Heart left ventricle (tissue), 16 donors: Measurements from ENCODE around the gene HCAR1. TPM values are rescaled to one million over a fixed set of nuclear protein-coding genes. Genes with fewer than 3 reads are reported as not detected.

Experiments
- ATAC-seq, 4 donors: fragments of 200-7000 bp; cut with Tn5 transposase; one replicate each; pipeline ENCODE4 v1.9.1; 2020 to 2022; ENCODE audit warnings: moderate library complexity in 4 of 4, mild to moderate bottlenecking in 3 of 4, moderate number of reproducible peaks in 1 of 4
- DNase-seq, 5 donors: peaks; one replicate each; pipeline ENCODE4 v3.0.0-alpha.2; 2020
- H3K27ac ChIP-seq, 12 donors: fragments of 200-600 bp; sonication (generic) in 4 of 12; one replicate each; pipeline versions ENCODE4 v1.5.0 to v1.8.0; 2016 to 2022; ENCODE audit warnings: mild to moderate bottlenecking in 2 of 12
- H3K27me3 ChIP-seq, 9 donors: fragments of 200-600 bp; sonication (generic) in 2 of 9; one replicate each; pipeline versions ENCODE4 v1.5.1 to v1.8.0; 2016 to 2022; ENCODE audit warnings: mild to moderate bottlenecking in 3 of 9
- H3K36me3 ChIP-seq, 9 donors: fragments of 200-600 bp; sonication (generic) in 2 of 9; one replicate each; pipeline versions ENCODE4 v1.5.0 to v1.8.0; 2018 to 2022; ENCODE audit warnings: mild to moderate bottlenecking in 2 of 9
- H3K4me1 ChIP-seq, 12 donors: fragments of 200-600 bp; sonication (generic) in 4 of 12; one replicate each; pipeline versions ENCODE4 v1.5.0 to v1.8.0; 2016 to 2022; ENCODE audit warnings: mild to moderate bottlenecking in 3 of 12
- H3K4me3 ChIP-seq, 12 donors: fragments of 200-600 bp; sonication (generic) in 4 of 12; one replicate each; pipeline versions ENCODE4 v1.5.0 to v1.8.0; 2017 to 2022; ENCODE audit warnings: mild to moderate bottlenecking in 9 of 12, moderate library complexity in 4 of 12
- H3K9me3 ChIP-seq, 12 donors: fragments of 200-600 bp; sonication (generic) in 4 of 12; one replicate each; pipeline versions ENCODE4 v1.5.0 to v1.8.0; 2016 to 2022; ENCODE audit warnings: mild to moderate bottlenecking in 1 of 12
- POLR2A ChIP-seq, 2 donors: fragments of 450-650 bp; IDR thresholded peaks; one replicate each; pipeline ENCODE4 v1.6.1; 2017; ENCODE audit warnings: antibody characterized with exemption in 2 of 2, mild to moderate bottlenecking in 2 of 2, moderate library complexity in 2 of 2
- whole genome bisulfite sequencing, 4 donors: extraction: QIAGEN DNeasy Blood & Tissue Kit in 2 of 4; methylation state at CpG; one replicate each; pipeline versions ENCODE4 v1.1.5 to v1.1.7; 2013 to 2018; 5-methylcytosine and 5-hydroxymethylcytosine counted together
- intact Hi-C, 10 donors: fragments of 100-400 bp; cut with DNase I; formaldehyde crosslinking; loops; one replicate each; pipeline versions ENCODE4 v1.11.1 to v1.14.2; 2022
- long read RNA-seq, 3 donors: library from polyadenylated mRNA; unstranded; transcript quantifications; one replicate each; pipeline ENCODE4 v2.0.0, GENCODE V29; 2020 to 2021
- polyA plus RNA-seq, 2 donors: library from polyadenylated mRNA; stranded (reverse); fragments of 200-250 nt; gene quantifications; one replicate each; pipeline ENCODE4 v1.2.3, GENCODE V29; 2013
- total RNA-seq, 9 donors: library from RNA; depleted of rRNA in 2 of 9; stranded (reverse); fragments of >200 nt in 2 of 9; fragmentation: NEBNext Ultra II Directional in 3 of 9; extraction: Animal tissue kit (Norgen Biotek cat#: 25700) in 3 of 9; gene quantifications; one replicate each; pipeline versions ENCODE4 v1.1.0 to v1.2.4, GENCODE V29; 2016 to 2023
- TF ChIP-seq, protein P1 (sequence below), 12 donors: fragments of 200-600 bp; sonication (generic) in 4 of 12; IDR thresholded peaks; one replicate each; pipeline versions ENCODE4 v1.5.0 to v1.8.0; 2018 to 2022; ENCODE audit warnings: antibody characterized with exemption in 12 of 12, mild to moderate bottlenecking in 5 of 12
- donor health status: ischemic (EF 13 %, LVEDD 7.1; RV severe dilation, severe dysfunction).
- donor health status: healthy with polysubstance abuse.
- donor health status: DM: no; HTN: yes; CAD: no.
- donor health status: DM: no; HTN: no; CAD: no.
- donor health status: ischemic (EF 25% LVEDD 6.9; RV normal size, moderate dysfunction).
- donor health status: ischemic (EF 25% LVEDD 5.7; RV mildly dilated, moderate dysfunction).
- donor health status: healthy.
- donor health status: DM: yes; HTN: yes; CAD: no.
- donor health status: ischemic (EF 35%, LVEDD 5.7; RV mildly dilated, moderate dysfunction).
- donor health status: nonischemic (EF 11% LVEDD 7.7; RV severe dilation, severe dysfunction).
- donor health status: DM: yes; HTN: yes; CAD: no.
- donor health status: PGD.
- donor health status: ischemic (EF 29% LVEDD 5.4; RV normal size, mild dysfunction).
- donor health status: nonischemic (EF 23%, LVEDD 6.1; RV moderate dilation, normal function).

Gene HCAR1, protein sequence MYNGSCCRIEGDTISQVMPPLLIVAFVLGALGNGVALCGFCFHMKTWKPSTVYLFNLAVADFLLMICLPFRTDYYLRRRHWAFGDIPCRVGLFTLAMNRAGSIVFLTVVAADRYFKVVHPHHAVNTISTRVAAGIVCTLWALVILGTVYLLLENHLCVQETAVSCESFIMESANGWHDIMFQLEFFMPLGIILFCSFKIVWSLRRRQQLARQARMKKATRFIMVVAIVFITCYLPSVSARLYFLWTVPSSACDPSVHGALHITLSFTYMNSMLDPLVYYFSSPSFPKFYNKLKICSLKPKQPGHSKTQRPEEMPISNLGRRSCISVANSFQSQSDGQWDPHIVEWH
- 1 to 10 TPM in 1 of 9 donors, under 1 TPM in 3, not detected in 5; 0.08 to 1.4 (median 0.31) TPM for total RNA-seq
- under 1 TPM in 1 of 2 donors, not detected in 1; 0.10 TPM for polyA plus RNA-seq
- long read RNA-seq, donor 1: 0 reads
- long read RNA-seq, donor 2: 0 reads
- long read RNA-seq, donor 3: 0 reads

DNA sequence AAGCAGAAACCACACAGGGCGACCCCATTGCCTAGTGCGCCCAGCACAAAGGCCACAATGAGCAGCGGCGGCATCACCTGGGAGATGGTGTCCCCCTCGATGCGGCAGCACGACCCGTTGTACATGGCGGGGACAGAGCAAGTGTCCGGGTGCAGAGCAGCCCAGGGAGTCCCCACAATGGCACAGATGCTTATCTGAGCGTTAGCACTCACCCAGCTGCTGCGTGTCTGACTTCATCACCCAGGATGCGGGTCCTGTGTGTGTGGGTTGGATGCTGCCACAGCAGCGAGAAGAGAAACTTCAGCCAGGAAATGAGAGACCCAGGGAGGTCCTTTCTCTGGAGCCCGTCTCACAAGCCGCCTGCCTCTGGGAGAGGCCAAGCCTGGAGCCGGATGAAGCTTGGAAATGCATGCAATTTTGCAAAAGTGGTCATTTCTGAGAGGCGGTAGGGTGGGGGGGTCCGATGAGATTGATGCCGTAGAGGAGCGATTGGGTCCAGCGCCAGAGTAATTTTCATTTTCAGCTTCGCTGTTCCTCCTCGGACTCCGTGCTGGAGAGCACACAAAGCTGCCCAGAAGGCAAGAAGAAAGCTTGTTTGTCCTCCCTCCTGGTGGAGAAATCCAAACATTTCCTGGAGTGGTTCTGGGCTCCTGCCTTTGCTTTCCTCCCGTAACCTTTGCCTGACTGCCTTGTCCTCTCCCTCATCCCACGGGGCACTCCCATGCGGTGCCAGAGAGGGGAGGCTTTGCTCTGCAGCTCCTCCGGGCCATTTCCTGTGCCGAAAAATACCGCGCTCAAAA is at the start of gene HCAR1:
Gene HCAR1 (minus strand): TSS at position 630 of the 800 bp plus-strand sequence. CDS start 505 bp downstream, at position 125.
- no peaks in the 10 kb centered on the region for H3K36me3 ChIP-seq
- peaks cover 0 to 4% (median 0%) of the 10 kb centered on the region in 9 donors for H3K27me3 ChIP-seq
- DNase-seq (no peak), ATAC-seq (no peak)
- WGBS, 4 donors: 61 to 72% (median 64%) methylated on average over 24 to 32 of the region's 32 CpGs
- no peak within 1 kb of the TSS for H3K27ac ChIP-seq
- H3K4me1 ChIP-seq: peaks cover 0 to 11% (median 0%) of the 10 kb centered on the region in 12 donors
- TF ChIP-seq, protein P1, sequence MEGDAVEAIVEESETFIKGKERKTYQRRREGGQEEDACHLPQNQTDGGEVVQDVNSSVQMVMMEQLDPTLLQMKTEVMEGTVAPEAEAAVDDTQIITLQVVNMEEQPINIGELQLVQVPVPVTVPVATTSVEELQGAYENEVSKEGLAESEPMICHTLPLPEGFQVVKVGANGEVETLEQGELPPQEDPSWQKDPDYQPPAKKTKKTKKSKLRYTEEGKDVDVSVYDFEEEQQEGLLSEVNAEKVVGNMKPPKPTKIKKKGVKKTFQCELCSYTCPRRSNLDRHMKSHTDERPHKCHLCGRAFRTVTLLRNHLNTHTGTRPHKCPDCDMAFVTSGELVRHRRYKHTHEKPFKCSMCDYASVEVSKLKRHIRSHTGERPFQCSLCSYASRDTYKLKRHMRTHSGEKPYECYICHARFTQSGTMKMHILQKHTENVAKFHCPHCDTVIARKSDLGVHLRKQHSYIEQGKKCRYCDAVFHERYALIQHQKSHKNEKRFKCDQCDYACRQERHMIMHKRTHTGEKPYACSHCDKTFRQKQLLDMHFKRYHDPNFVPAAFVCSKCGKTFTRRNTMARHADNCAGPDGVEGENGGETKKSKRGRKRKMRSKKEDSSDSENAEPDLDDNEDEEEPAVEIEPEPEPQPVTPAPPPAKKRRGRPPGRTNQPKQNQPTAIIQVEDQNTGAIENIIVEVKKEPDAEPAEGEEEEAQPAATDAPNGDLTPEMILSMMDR (IDR thresholded peaks at IDR 0.05): no peak
- no peak for TF ChIP-seq POLR2A (IDR thresholded peaks at IDR 0.05)
- peak within 1 kb of the TSS in 10 of 12 donors; percentile 14 to 52 (median 32) for H3K4me3 ChIP-seq
- intact Hi-C loops: no loop called here
- no peaks in the 10 kb centered on the region for H3K9me3 ChIP-seq

DNA sequence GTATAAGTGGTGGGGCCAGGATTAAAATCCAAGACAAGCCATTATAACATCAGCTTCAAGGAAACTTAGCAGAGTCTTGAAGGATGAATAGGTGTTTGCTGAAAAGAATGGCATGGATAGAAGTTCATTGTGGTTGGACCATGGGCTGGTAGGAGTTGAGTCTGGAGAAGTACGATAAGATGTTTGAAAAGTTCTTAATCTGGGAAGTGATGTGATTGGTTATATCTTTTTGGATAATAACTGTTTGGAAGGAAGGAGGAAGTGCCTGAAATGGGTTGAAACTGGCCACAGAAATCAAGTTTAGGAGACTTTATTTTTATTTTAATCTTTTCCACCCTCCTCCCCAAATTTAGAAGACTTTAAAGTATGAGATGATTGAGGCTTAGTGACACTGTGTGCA is 26.9 kb upstream of the HCAR1 start:
- Histone ChIP-seq H3K27ac (no peak overlapping the region), H3K9me3 (no peaks in the 10 kb centered on the region), H3K27me3 (no peaks in the 10 kb centered on the region), H3K4me1 (peaks cover 0 to 16% (median 8%) of the 10 kb centered on the region in 12 donors), H3K4me3 (no peak overlapping the region), H3K36me3 (peaks cover 0 to 87% (median 76%) of the 10 kb centered on the region in 9 donors)
- intact Hi-C loops: loop anchor here in 2 of 10 donors (10.0 kb wide), 2 partner anchors 233 to 533 kb away; partner anchors contain the start of genes DIABLO (in 1 of the 2), KNTC1 (in 1 of the 2) and RSRC2 (in 1 of the 2)
- ATAC-seq (no peak), DNase-seq (no peak)
- 85 to 93% (median 89%) methylated on average over 1 of the region's 1 CpG for WGBS, 4 donors
- no peak for TF ChIP-seq POLR2A (IDR thresholded peaks at IDR 0.05)

DNA sequence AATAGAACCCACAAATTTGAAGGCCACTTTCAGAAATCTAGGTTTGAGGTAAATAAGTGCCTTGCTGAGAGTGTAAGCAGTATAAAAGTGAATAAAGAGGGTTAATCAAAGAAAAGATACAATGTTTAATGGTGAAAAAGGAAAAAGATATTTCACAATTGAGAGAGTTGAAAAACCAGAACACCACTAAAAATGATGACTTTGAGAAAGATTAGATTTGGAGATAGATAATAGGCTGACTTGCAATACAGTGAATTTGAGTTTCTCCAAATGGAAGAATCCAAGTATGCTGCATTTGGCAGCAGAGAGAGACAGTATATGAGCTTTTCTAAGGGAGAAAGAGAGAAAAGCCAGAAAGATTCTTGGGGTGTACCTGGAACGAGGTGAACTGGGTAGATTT is 24.1 kb upstream of the HCAR1 start:
- 39 to 97% (median 94%) methylated on average over 1 of the region's 1 CpG for WGBS, 4 donors
- H3K27me3 ChIP-seq: no peaks in the 10 kb centered on the region
- intact Hi-C loops: loop anchor here in 8 of 10 donors (5.0 to 10.0 kb wide), 6 partner anchors 117 to 530 kb away; partner anchors contain the start of genes KNTC1 (in 2 of the 8), RSRC2 (in 2 of the 8), DIABLO (in 1 of the 8) and ZCCHC8 (in 1 of the 8)
- H3K4me3 ChIP-seq: no peak overlapping the region
- H3K4me1 ChIP-seq: peaks cover 0 to 19% (median 8%) of the 10 kb centered on the region in 12 donors
- TF ChIP-seq, protein P1 (IDR thresholded peaks at IDR 0.05): no peak
- TF ChIP-seq POLR2A (IDR thresholded peaks at IDR 0.05): no peak
- no peaks in the 10 kb centered on the region for H3K9me3 ChIP-seq
- peaks cover 0 to 61% (median 55%) of the 10 kb centered on the region in 9 donors for H3K36me3 ChIP-seq
- ATAC-seq (no peak), DNase-seq (no peak)
- no peak overlapping the region for H3K27ac ChIP-seq

DNA sequence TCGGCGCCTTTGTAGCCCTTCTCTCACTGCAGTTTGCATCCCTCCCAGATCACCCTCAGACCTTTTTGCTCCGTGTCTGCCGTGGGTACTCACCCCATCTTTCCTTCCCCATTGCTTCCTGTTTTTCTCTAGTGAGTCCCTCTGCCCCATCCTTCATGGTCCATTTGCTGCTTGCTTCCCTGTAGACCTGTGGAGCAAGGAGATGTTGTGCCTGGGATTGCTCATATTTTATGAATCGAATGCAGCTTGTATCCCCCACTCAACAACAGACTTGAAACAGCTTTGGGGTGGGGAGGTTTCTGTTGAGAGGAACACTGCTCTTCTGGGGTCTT is 22.6 kb upstream of the HCAR1 start:
- no peak for TF ChIP-seq POLR2A (IDR thresholded peaks at IDR 0.05)
- TF ChIP-seq, protein P1 (IDR thresholded peaks at IDR 0.05): no peak

More for the DNA sequence above, 22.6 kb upstream of the HCAR1 start:
- Histone ChIP-seq H3K9me3 (no peaks in the 10 kb centered on the region), H3K4me3 (peak overlapping the region; percentile 65 to 99 (median 87)), H3K27me3 (no peaks in the 10 kb centered on the region), H3K36me3 (peaks cover 0 to 46% (median 40%) of the 10 kb centered on the region in 9 donors), H3K4me1 (peaks cover 0 to 19% (median 8%) of the 10 kb centered on the region in 12 donors), H3K27ac (peak overlapping the region in 8 of 12 donors; percentile 78 to 95 (median 86))
- intact Hi-C loops: loop anchor here (2.0 to 10.0 kb wide), 9 partner anchors 114 to 528 kb away; partner anchors contain the start of genes KNTC1 (in 2 of the 10), RSRC2 (in 2 of the 10), DIABLO (in 1 of the 10) and ZCCHC8 (in 1 of the 10)
- DNase-seq (no peak), ATAC-seq (no peak)
- 6 to 13% (median 9%) methylated on average over 5 of the region's 5 CpGs for WGBS, 4 donors
